HG03521 (cell line): ENCODE results near the gene PRSS33.

Experiments
- ATAC-seq: cut with Tn5 transposase; IDR thresholded peaks from one replicate; pipeline ENCODE4 v1.9.1; 2021; ENCODE audit warnings: mild to moderate bottlenecking, moderate library complexity; ENCODE audit not compliant: unreplicated experiment

The PRSS33 gene

GRCh38 chr16:2744711-2745110 lies 42.6 kb downstream of the PRSS33 start:
- no peak for ATAC-seq

- ATAC-seq = no peak
Observed at GRCh38 chr16:2743007-2743810, 44.2 kb downstream of the PRSS33 start.

- ATAC-seq = no peak
Observed at GRCh38 chr16:2742323-2743006, 44.9 kb downstream of the PRSS33 start.

GRCh38 chr16:2741168-2741567 lies 46.2 kb downstream of the PRSS33 start:
- no peak for ATAC-seq

- ATAC-seq = no peak
Observed at GRCh38 chr16:2740476-2740875, 46.9 kb downstream of the PRSS33 start.

- no peak for ATAC-seq
Observed at GRCh38 chr16:2739625-2740430, 47.5 kb downstream of the PRSS33 start.

GRCh38 chr16:2738615-2739014 lies 48.7 kb downstream of the PRSS33 start:
- ATAC-seq = no peak

GRCh38 chr16:2737895-2738418 lies 49.4 kb downstream of the PRSS33 start:
- no peak for ATAC-seq

GRCh38 chr16:2737238-2737605 lies 50.1 kb downstream of the PRSS33 start:
- no peak for ATAC-seq

- no peak for ATAC-seq
Observed at GRCh38 chr16:2736476-2737237, 50.7 kb downstream of the PRSS33 start.

- ATAC-seq = no peak
Observed at GRCh38 chr16:2734844-2735515, 52.4 kb downstream of the PRSS33 start.
